Fibroblast of peridontal ligament (primary cell): ENCODE measurements around the gene NHSL1.
A peak's percentile ranks its signal among the peaks of the same experiment; 100 is the strongest.

Experiments used
- DNase-seq: peaks from one replicate; pipeline ENCODE4 v3.0.0-alpha.2; 2010; ENCODE audit errors: extremely low read depth

The NHSL1 gene

GRCh38 chr6:138522611-138523010 is 23.3 kb upstream of the NHSL1 start:
- DNase-seq = no peak

- DNase-seq = no peak
These were observed 22.5 kb upstream of the NHSL1 start for GRCh38 chr6:138521790-138522189.

GRCh38 chr6:138520463-138520862 is 21.2 kb upstream of the NHSL1 start:
- DNase-seq = peak; percentile 61

- DNase-seq = no peak
These were observed 18.8 kb upstream of the NHSL1 start for GRCh38 chr6:138518054-138518453.

GRCh38 chr6:138517635-138518034 is 18.3 kb upstream of the NHSL1 start:
- DNase-seq = no peak

- no peak for DNase-seq
These were observed 16.5 kb upstream of the NHSL1 start for GRCh38 chr6:138515657-138516248.

- DNase-seq = no peak
These were observed 15.7 kb upstream of the NHSL1 start for GRCh38 chr6:138514860-138515540.

GRCh38 chr6:138512609-138513008 is 13.3 kb upstream of the NHSL1 start:
- no peak for DNase-seq

GRCh38 chr6:138510093-138510492 is 10.8 kb upstream of the NHSL1 start:
- DNase-seq = no peak

- DNase-seq = peak; percentile 62
These were observed 10.1 kb upstream of the NHSL1 start for GRCh38 chr6:138509371-138509770.

GRCh38 chr6:138508676-138508988 is 9.3 kb upstream of the NHSL1 start:
- no peak for DNase-seq

- DNase-seq = no peak
These were observed 8.8 kb upstream of the NHSL1 start for GRCh38 chr6:138507977-138508675.

GRCh38 chr6:138504764-138505689 is 5.7 kb upstream of the NHSL1 start:
- no peak for DNase-seq

GRCh38 chr6:138503881-138504680 is 4.8 kb upstream of the NHSL1 start:
- DNase-seq = no peak

GRCh38 chr6:138502546-138502945 is 3.3 kb upstream of the NHSL1 start:
- no peak for DNase-seq

GRCh38 chr6:138500867-138501446 is 1.7 kb upstream of the NHSL1 start:
- no peak for DNase-seq

GRCh38 chr6:138500045-138500665 is 861 bp upstream of the NHSL1 start:
- no peak for DNase-seq

- DNase-seq = no peak
These were observed 528 bp downstream of the NHSL1 start for GRCh38 chr6:138498629-138499302.

- no peak for DNase-seq
These were observed 2.0 kb downstream of the NHSL1 start for GRCh38 chr6:138497286-138497685.

GRCh38 chr6:138494312-138494711 is 5.0 kb downstream of the NHSL1 start:
- DNase-seq = no peak
